Measurements from ENCODE around the gene SAMMSON.

DNA sequence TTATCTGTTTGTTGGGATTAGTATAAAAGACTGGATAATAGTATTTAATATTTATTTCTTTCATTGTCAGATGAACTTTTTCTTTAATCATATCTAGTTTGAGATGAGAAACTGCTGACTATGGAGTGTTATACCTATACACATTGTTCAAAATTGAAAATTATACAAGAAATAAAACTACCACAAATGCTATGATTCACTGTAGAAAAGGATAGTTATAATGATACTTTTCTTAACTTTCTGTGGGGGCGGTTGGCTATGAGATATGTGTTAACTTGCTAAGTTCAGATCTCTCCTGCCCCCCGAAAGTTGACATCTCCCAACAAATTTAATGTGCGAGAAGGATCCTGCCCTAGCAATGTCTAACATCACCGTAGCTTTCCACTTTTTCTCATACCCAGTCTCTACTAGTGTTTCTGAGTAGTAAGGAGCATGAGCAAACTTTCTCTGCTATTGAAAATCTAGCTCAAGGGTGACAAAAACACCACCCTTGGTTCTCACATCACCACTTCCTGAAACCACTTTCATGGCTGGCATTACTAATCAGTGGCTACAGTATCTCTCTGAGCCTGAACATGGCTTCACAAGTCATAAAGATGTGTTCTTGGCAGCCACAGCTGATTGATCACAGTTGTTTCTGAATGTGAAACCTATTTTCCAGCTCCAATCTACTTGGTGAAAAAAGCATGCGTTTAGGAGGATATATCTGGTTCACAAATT lies 15.8 kb upstream of the SAMMSON start:
- TF ChIP-seq, protein P1, sequence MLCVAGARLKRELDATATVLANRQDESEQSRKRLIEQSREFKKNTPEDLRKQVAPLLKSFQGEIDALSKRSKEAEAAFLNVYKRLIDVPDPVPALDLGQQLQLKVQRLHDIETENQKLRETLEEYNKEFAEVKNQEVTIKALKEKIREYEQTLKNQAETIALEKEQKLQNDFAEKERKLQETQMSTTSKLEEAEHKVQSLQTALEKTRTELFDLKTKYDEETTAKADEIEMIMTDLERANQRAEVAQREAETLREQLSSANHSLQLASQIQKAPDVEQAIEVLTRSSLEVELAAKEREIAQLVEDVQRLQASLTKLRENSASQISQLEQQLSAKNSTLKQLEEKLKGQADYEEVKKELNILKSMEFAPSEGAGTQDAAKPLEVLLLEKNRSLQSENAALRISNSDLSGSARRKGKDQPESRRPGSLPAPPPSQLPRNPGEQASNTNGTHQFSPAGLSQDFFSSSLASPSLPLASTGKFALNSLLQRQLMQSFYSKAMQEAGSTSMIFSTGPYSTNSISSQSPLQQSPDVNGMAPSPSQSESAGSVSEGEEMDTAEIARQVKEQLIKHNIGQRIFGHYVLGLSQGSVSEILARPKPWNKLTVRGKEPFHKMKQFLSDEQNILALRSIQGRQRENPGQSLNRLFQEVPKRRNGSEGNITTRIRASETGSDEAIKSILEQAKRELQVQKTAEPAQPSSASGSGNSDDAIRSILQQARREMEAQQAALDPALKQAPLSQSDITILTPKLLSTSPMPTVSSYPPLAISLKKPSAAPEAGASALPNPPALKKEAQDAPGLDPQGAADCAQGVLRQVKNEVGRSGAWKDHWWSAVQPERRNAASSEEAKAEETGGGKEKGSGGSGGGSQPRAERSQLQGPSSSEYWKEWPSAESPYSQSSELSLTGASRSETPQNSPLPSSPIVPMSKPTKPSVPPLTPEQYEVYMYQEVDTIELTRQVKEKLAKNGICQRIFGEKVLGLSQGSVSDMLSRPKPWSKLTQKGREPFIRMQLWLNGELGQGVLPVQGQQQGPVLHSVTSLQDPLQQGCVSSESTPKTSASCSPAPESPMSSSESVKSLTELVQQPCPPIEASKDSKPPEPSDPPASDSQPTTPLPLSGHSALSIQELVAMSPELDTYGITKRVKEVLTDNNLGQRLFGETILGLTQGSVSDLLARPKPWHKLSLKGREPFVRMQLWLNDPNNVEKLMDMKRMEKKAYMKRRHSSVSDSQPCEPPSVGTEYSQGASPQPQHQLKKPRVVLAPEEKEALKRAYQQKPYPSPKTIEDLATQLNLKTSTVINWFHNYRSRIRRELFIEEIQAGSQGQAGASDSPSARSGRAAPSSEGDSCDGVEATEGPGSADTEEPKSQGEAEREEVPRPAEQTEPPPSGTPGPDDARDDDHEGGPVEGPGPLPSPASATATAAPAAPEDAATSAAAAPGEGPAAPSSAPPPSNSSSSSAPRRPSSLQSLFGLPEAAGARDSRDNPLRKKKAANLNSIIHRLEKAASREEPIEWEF (IDR thresholded peaks at IDR 0.05; ENCODE audit: insufficient replicate concordance, low read depth, low read length): no peak
- TF ChIP-seq, protein P2, sequence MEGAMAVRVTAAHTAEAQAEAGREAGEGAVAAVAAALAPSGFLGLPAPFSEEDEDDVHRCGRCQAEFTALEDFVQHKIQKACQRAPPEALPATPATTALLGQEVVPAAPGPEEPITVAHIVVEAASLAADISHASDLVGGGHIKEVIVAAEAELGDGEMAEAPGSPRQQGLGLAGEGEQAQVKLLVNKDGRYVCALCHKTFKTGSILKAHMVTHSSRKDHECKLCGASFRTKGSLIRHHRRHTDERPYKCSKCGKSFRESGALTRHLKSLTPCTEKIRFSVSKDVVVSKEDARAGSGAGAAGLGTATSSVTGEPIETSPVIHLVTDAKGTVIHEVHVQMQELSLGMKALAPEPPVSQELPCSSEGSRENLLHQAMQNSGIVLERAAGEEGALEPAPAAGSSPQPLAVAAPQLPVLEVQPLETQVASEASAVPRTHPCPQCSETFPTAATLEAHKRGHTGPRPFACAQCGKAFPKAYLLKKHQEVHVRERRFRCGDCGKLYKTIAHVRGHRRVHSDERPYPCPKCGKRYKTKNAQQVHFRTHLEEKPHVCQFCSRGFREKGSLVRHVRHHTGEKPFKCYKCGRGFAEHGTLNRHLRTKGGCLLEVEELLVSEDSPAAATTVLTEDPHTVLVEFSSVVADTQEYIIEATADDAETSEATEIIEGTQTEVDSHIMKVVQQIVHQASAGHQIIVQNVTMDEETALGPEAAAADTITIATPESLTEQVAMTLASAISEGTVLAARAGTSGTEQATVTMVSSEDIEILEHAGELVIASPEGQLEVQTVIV (IDR thresholded peaks at IDR 0.05; ENCODE audit: borderline replicate concordance, partially characterized antibody): no peak
- TF ChIP-seq CHD2 (IDR thresholded peaks at IDR 0.05; ENCODE audit: borderline replicate concordance, low read depth, low read length) (no peak), POLR2AphosphoS5 (IDR thresholded peaks at IDR 0.05; ENCODE audit: low read length) (no peak), SMC3 (IDR thresholded peaks at IDR 0.05; ENCODE audit: borderline replicate concordance, low read length) (no peak), POLR2A (IDR thresholded peaks at IDR 0.05; ENCODE audit: low read depth, low read length) (no peak), RELA (IDR thresholded peaks at IDR 0.05; ENCODE audit: borderline replicate concordance, partially characterized antibody) (no peak), ZZZ3 (IDR thresholded peaks at IDR 0.05; ENCODE audit: control insufficient read depth, insufficient read length, low read depth) (no peak)
- TF ChIP-seq, protein P3, sequence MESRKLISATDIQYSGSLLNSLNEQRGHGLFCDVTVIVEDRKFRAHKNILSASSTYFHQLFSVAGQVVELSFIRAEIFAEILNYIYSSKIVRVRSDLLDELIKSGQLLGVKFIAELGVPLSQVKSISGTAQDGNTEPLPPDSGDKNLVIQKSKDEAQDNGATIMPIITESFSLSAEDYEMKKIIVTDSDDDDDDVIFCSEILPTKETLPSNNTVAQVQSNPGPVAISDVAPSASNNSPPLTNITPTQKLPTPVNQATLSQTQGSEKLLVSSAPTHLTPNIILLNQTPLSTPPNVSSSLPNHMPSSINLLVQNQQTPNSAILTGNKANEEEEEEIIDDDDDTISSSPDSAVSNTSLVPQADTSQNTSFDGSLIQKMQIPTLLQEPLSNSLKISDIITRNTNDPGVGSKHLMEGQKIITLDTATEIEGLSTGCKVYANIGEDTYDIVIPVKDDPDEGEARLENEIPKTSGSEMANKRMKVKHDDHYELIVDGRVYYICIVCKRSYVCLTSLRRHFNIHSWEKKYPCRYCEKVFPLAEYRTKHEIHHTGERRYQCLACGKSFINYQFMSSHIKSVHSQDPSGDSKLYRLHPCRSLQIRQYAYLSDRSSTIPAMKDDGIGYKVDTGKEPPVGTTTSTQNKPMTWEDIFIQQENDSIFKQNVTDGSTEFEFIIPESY (IDR thresholded peaks at IDR 0.05): no peak
- TF ChIP-seq, protein P4, sequence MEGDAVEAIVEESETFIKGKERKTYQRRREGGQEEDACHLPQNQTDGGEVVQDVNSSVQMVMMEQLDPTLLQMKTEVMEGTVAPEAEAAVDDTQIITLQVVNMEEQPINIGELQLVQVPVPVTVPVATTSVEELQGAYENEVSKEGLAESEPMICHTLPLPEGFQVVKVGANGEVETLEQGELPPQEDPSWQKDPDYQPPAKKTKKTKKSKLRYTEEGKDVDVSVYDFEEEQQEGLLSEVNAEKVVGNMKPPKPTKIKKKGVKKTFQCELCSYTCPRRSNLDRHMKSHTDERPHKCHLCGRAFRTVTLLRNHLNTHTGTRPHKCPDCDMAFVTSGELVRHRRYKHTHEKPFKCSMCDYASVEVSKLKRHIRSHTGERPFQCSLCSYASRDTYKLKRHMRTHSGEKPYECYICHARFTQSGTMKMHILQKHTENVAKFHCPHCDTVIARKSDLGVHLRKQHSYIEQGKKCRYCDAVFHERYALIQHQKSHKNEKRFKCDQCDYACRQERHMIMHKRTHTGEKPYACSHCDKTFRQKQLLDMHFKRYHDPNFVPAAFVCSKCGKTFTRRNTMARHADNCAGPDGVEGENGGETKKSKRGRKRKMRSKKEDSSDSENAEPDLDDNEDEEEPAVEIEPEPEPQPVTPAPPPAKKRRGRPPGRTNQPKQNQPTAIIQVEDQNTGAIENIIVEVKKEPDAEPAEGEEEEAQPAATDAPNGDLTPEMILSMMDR (IDR thresholded peaks at IDR 0.05 in 2 of 3, conservative IDR thresholded peaks at IDR 0.05 in 1 of 3; ENCODE audit: control insufficient read depth in 2 of 3, extremely low read depth in 1 of 3, insufficient read depth in 1 of 3, low read depth in 3 of 3, low read length in 3 of 3): no peak

Data from GM12878 (cell line).